ENCODE measurements around the gene KBTBD13.
"Not testable (repeated sequence)": the region's sequence is repeated elsewhere in the genome, so short reads cannot be mapped to it uniquely, and the experiment has no call there.

Gene KBTBD13

GRCh38 chr15:65091946-65092770, 15.6 kb downstream of the KBTBD13 start:
- DNase-seq: no peak

GRCh38 chr15:65092911-65093792, 16.6 kb downstream of the KBTBD13 start:
- DNase-seq: no peak

GRCh38 chr15:65093793-65094170, 17.2 kb downstream of the KBTBD13 start:
- DNase-seq: not testable (repeated sequence)

GRCh38 chr15:65094294-65094995, 17.9 kb downstream of the KBTBD13 start:
- DNase-seq: no peak

- DNase-seq: no peak
Measured at GRCh38 chr15:65095011-65095746, 18.6 kb downstream of the KBTBD13 start.

- no peak for DNase-seq
Measured at GRCh38 chr15:65095747-65096104, 19.2 kb downstream of the KBTBD13 start.

GRCh38 chr15:65096481-65097385, 20.2 kb downstream of the KBTBD13 start:
- no peak for DNase-seq

- DNase-seq: no peak
Measured at GRCh38 chr15:65097651-65098263, 21.2 kb downstream of the KBTBD13 start.

GRCh38 chr15:65099336-65099735, 22.8 kb downstream of the KBTBD13 start:
- no peak for DNase-seq

GRCh38 chr15:65099801-65100200, 23.3 kb downstream of the KBTBD13 start:
- DNase-seq: not testable (repeated sequence)

- DNase-seq: no peak
Measured at GRCh38 chr15:65100442-65100841, 23.9 kb downstream of the KBTBD13 start.

GRCh38 chr15:65101411-65101890, 24.9 kb downstream of the KBTBD13 start:
- DNase-seq: peak; percentile 61

GRCh38 chr15:65101891-65102708, 25.6 kb downstream of the KBTBD13 start:
- DNase-seq: no peak

- DNase-seq: no peak
Measured at GRCh38 chr15:65102912-65103311, 26.4 kb downstream of the KBTBD13 start.

- DNase-seq: no peak
Measured at GRCh38 chr15:65105038-65105437, 28.5 kb downstream of the KBTBD13 start.

GRCh38 chr15:65106011-65106590, 29.6 kb downstream of the KBTBD13 start:
- peak; percentile 16 for DNase-seq

GRCh38 chr15:65110676-65111292, 34.2 kb downstream of the KBTBD13 start:
- DNase-seq: no peak

GRCh38 chr15:65115086-65115485, 38.5 kb downstream of the KBTBD13 start, which contains the start of gene UBAP1L:
Gene UBAP1L (minus strand): TSS chr15:65115200. CDS start chr15:65106215, 8,985 bp downstream.
- no peak for DNase-seq

GRCh38 chr15:65115542-65115941, 39.0 kb downstream of the KBTBD13 start:
- DNase-seq: no peak
